ENCODE results near the gene OSBPL10.

- TF ChIP-seq EZH2 (IDR thresholded peaks at IDR 0.05; ENCODE audit: low read length, missing control alignments), result no peak
- no peak for TF ChIP-seq CTCF (conservative IDR thresholded peaks at IDR 0.05 in 1 of 2, IDR thresholded peaks at IDR 0.05 in 1 of 2; ENCODE audit: low read depth in 1 of 2, low read length in 2 of 2)
These were observed 177.9 kb downstream of the OSBPL10 start for GRCh38 chr3:31802981-31803740.

All from fibroblast of lung (primary cell).